SU-DHL-6 (cell line): ENCODE results near the gene CYP3A7.

Experiments
- H2AFZ ChIP-seq: fragments of 200-600 bp; sonication (generic); 2 replicates; pipeline ENCODE4 v1.6.1; 2014; ENCODE audit warnings: low read depth, mild to moderate bottlenecking, moderate library complexity, mixed read lengths, antibody characterized with exemption, low read length; ENCODE audit not compliant: severe bottlenecking
- H3F3A ChIP-seq: fragments of 200-600 bp; shearing (Covaris generic); 2 replicates; pipeline ENCODE4 v1.6.0; 2016; ENCODE audit warnings: antibody characterized with exemption, mild to moderate bottlenecking; ENCODE audit not compliant: insufficient read depth
- H3K27ac ChIP-seq: fragments of 200-600 bp; sonication (generic); 2 replicates; pipeline ENCODE4 v1.5.1; 2016; ENCODE audit warnings: low read depth, mild to moderate bottlenecking, low read length, moderate library complexity, mixed read lengths
- H3K27me3 ChIP-seq: fragments of 200-600 bp; sonication (generic), shearing (Covaris generic); 2 replicates; pipeline ENCODE4 v1.6.0; 2014; ENCODE audit warnings: mild to moderate bottlenecking, low read length
- H3K36me3 ChIP-seq: fragments of 200-600 bp; sonication (generic); 2 replicates; pipeline ENCODE4 v1.6.1; 2014; ENCODE audit warnings: mild to moderate bottlenecking, low read length, mixed read lengths
- H3K4me2 ChIP-seq: fragments of 300-600, 200-600 bp; shearing (Covaris generic), sonication (generic); 2 replicates; pipeline ENCODE4 v1.6.0; 2014; ENCODE audit warnings: low read length, low read depth, mild to moderate bottlenecking; ENCODE audit not compliant: poor library complexity, severe bottlenecking
- H3K4me3 ChIP-seq: fragments of 200-600 bp; sonication (generic); 2 replicates; pipeline ENCODE4 v1.5.1; 2014; ENCODE audit warnings: antibody characterized with exemption, low read length, mild to moderate bottlenecking, mixed read lengths; ENCODE audit not compliant: insufficient read depth, poor library complexity, severe bottlenecking
- H3K79me2 ChIP-seq: fragments of 200-600 bp; sonication (generic); 2 replicates; pipeline ENCODE4 v1.6.1; 2014; ENCODE audit warnings: mild to moderate bottlenecking, low read length, moderate library complexity; ENCODE audit not compliant: insufficient read depth
- H3K9ac ChIP-seq: fragments of 200-600 bp; sonication (generic); 2 replicates; pipeline ENCODE4 v1.7.0; 2014; ENCODE audit warnings: mild to moderate bottlenecking, low read length
- H3K9me2 ChIP-seq: fragments of 200-600 bp; sonication (generic); replicated peaks from 2 replicates; pipeline ENCODE4 v1.6.1; 2014; ENCODE audit warnings: low read length; ENCODE audit not compliant: insufficient read depth
- H3K9me3 ChIP-seq: fragments of 200-600 bp; sonication (generic); 2 replicates; pipeline ENCODE4 v1.6.1; 2014; ENCODE audit warnings: low read length, mixed read lengths; ENCODE audit not compliant: insufficient read depth
- H4K20me1 ChIP-seq: fragments of 200-600 bp; sonication (generic); 2 replicates; pipeline ENCODE4 v1.6.1; 2014; ENCODE audit warnings: low read depth, mild to moderate bottlenecking, antibody characterized with exemption, low read length, moderate library complexity, mixed read lengths
- CTCF ChIP-seq: fragments of 200-600 bp; sonication (generic); IDR thresholded peaks from one replicate; pipeline ENCODE4 v1.5.1; 2017; ENCODE audit warnings: antibody characterized with exemption, mild to moderate bottlenecking, low read length, moderate library complexity; ENCODE audit not compliant: insufficient read depth, poor library complexity, severe bottlenecking
- EZH2phosphoT487 ChIP-seq: fragments of 200-600 bp; sonication (generic), shearing (Covaris generic); conservative IDR thresholded peaks from 2 replicates; pipeline ENCODE4 v1.6.1; 2018; ENCODE audit warnings: mild to moderate bottlenecking, antibody characterized with exemption, low read length, moderate library complexity, mixed read lengths

The CYP3A7 gene

GRCh38 chr7:99766484-99767099, 31.6 kb upstream of the CYP3A7 start:
- H3K27ac ChIP-seq = no peak overlapping the region
- H3F3A ChIP-seq = no peaks in the 10 kb centered on the region
- no peaks in the 10 kb centered on the region for H4K20me1 ChIP-seq
- no peaks in the 10 kb centered on the region for H3K27me3 ChIP-seq
- no peak overlapping the region for H3K4me2 ChIP-seq
- no peak overlapping the region for H3K4me3 ChIP-seq
- H3K79me2 ChIP-seq = no peaks in the 10 kb centered on the region
- no peak overlapping the region for H2AFZ ChIP-seq
- no peak overlapping the region for H3K9ac ChIP-seq
- H3K9me2 ChIP-seq = no peaks in the 10 kb centered on the region
- H3K36me3 ChIP-seq = no peaks in the 10 kb centered on the region
- TF ChIP-seq CTCF (no peak), EZH2phosphoT487 (no peak)
- H3K9me3 ChIP-seq = no peaks in the 10 kb centered on the region

GRCh38 chr7:99764478-99764877, 29.5 kb upstream of the CYP3A7 start:
- no peaks in the 10 kb centered on the region for H4K20me1 ChIP-seq
- no peak overlapping the region for H3K27ac ChIP-seq
- no peak overlapping the region for H3K4me3 ChIP-seq
- no peaks in the 10 kb centered on the region for H3K9me2 ChIP-seq
- TF ChIP-seq CTCF = no peak
- no peak for TF ChIP-seq EZH2phosphoT487
- H3K9ac ChIP-seq = no peak overlapping the region
- H3K4me2 ChIP-seq = no peak overlapping the region
- H3K27me3 ChIP-seq = no peaks in the 10 kb centered on the region
- no peaks in the 10 kb centered on the region for H3K79me2 ChIP-seq
- no peaks in the 10 kb centered on the region for H3K9me3 ChIP-seq
- H2AFZ ChIP-seq = no peak overlapping the region
- H3F3A ChIP-seq = no peaks in the 10 kb centered on the region
- no peaks in the 10 kb centered on the region for H3K36me3 ChIP-seq

DNA sequence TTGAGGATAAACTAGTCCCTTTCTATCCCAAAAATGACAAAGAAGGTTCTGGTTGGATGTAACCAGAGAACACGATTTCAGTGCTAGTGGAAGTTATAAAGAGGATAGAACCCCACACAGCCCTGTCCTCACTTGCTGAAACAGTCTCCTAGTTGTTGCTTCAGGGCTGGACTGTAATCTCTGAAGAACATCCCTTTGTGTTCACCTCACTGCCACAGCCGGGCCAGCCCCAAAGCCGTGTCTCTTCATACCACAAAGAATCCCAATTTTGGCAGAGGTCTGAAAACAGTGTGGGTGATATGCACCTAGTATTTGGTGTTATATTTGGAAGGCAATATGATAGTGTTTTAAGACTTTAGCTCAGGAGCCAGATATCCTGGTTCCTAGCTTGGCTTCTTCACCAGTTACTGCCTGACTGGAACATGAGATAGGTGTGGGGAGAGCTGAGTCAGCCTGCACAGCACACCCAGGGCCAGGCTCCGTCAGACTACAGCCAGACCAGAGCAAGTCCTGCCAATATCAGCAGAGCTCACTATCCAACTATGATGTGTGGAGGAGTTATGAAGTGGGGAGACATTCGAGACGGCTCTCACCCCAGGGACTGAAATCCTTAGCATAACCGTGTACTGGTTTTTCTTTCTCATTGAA, 27.8 kb upstream of the CYP3A7 start:
- no peaks in the 10 kb centered on the region for H3F3A ChIP-seq
- no peaks in the 10 kb centered on the region for H3K9me3 ChIP-seq
- no peaks in the 10 kb centered on the region for H3K36me3 ChIP-seq
- H3K27me3 ChIP-seq = no peaks in the 10 kb centered on the region
- H4K20me1 ChIP-seq = no peaks in the 10 kb centered on the region
- H3K79me2 ChIP-seq = no peaks in the 10 kb centered on the region
- no peak overlapping the region for H3K9ac ChIP-seq
- no peak overlapping the region for H3K4me3 ChIP-seq
- no peak overlapping the region for H3K4me2 ChIP-seq
- no peak overlapping the region for H2AFZ ChIP-seq
- TF ChIP-seq EZH2phosphoT487 = no peak
- no peak for TF ChIP-seq CTCF
- H3K27ac ChIP-seq = no peak overlapping the region
- no peaks in the 10 kb centered on the region for H3K9me2 ChIP-seq
